ENCODE results near the gene TMEM14A. TPM values are rescaled to one million over a fixed set of nuclear protein-coding genes. Genes with fewer than 3 reads are reported as not detected.
"Not testable (repeated sequence)": the region's sequence is repeated elsewhere in the genome, so short reads cannot be mapped to it uniquely, and the experiment has no call there.

Gene TMEM14A
- total and polyA plus RNA-seq, 3 donors from 2014 or later = 23.7 to 33.4 (median 27.4) TPM

DNA sequence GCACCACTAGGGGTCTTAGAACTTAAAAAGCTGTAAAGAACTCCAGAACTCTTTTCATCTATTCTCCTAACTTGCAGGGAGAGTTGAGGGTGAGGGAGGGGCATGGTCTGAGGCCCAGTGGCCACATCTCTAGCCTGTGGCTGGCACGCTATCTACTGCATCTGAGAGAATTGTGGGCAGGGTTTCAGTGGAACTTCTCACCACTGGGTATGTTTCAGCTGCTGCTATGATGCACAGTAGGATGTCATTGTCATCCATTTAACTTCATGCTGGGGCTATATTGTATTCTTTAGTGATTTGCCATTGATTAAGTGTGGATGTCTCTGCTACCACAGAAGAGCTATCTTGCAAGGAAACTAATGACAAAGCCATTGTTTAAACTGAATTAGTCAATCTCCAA, 4.5 kb downstream of the TMEM14A start:
- Histone ChIP-seq H3K4me1 (peaks cover 8% of the 10 kb centered on the region), H3K9me3 (no peaks in the 10 kb centered on the region), H3K27ac (no peak overlapping the region), H3K4me3 (no peak overlapping the region), H3K36me3 (ENCODE audit: low read depth, missing control alignments) (no peaks in the 10 kb centered on the region), H3K27me3 (no peaks in the 10 kb centered on the region)
- no peak for DNase-seq
- no peak for TF ChIP-seq POLR2A (IDR thresholded peaks at IDR 0.05)
- TF ChIP-seq, protein P1, sequence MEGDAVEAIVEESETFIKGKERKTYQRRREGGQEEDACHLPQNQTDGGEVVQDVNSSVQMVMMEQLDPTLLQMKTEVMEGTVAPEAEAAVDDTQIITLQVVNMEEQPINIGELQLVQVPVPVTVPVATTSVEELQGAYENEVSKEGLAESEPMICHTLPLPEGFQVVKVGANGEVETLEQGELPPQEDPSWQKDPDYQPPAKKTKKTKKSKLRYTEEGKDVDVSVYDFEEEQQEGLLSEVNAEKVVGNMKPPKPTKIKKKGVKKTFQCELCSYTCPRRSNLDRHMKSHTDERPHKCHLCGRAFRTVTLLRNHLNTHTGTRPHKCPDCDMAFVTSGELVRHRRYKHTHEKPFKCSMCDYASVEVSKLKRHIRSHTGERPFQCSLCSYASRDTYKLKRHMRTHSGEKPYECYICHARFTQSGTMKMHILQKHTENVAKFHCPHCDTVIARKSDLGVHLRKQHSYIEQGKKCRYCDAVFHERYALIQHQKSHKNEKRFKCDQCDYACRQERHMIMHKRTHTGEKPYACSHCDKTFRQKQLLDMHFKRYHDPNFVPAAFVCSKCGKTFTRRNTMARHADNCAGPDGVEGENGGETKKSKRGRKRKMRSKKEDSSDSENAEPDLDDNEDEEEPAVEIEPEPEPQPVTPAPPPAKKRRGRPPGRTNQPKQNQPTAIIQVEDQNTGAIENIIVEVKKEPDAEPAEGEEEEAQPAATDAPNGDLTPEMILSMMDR (IDR thresholded peaks at IDR 0.05) = no peak
- intact Hi-C loops (cut with DNase I; ENCODE audit: low total_unique reads) = no loop called here
- 70 to 90% methylated on average over 1 of the region's 1 CpG for WGBS, 2 donors

DNA sequence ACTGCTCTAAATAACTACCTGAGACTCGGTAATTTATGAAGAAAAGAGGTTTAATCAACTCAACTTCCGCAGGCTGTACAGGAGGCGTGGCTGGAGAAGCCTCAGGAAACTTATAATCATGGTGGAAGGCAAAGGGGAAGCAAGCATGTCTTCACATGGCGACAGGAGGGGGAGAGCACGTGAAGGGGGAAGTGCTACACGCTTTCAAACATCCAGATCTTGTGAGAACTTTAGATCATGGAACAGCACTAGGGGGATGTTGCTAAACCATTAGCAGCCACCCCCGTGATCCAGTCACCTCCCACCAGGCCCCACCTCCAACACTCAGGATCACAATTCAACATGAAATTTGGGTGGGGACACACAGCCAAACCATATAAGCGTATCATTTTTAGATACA, 5.7 kb downstream of the TMEM14A start:
- H3K36me3 ChIP-seq (ENCODE audit: low read depth, missing control alignments); H3K27me3 ChIP-seq; DNase-seq; H3K9me3 ChIP-seq; H3K4me1 ChIP-seq; intact Hi-C loops (cut with DNase I; ENCODE audit: low total_unique reads); H3K27ac ChIP-seq; H3K4me3 ChIP-seq: not testable (repeated sequence)
- 78 to 89% methylated on average over 8 of the region's 8 CpGs for WGBS, 2 donors

DNA sequence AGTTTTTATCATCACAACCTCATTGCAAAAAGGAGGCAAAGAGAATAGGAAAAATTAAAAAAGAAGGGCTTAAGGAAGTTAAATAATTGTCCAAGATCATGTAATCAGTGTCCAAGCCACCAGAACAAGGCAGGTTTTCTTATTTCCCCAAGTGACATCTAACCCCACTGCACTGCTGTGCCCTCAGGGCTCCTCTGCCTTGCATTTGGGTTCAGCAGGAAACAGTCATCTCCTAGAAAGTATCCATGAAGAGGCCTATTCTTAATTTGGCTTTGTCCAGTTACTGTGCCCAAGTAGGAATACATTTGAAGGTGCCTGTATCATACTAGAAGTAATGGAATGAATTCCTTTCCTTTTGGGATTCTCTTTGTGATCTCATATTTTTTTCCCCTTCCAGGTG, 10.5 kb downstream of the TMEM14A start:
- Histone ChIP-seq H3K27me3 (no peaks in the 10 kb centered on the region), H3K4me3 (no peak overlapping the region), H3K36me3 (ENCODE audit: low read depth, missing control alignments) (no peaks in the 10 kb centered on the region), H3K9me3 (no peaks in the 10 kb centered on the region), H3K27ac (no peak overlapping the region), H3K4me1 (no peaks in the 10 kb centered on the region)
- no peak for DNase-seq
- intact Hi-C loops (cut with DNase I; ENCODE audit: low total_unique reads) = loop anchor here (10.0 kb wide), 1 partner anchor 413 kb away; no protein-coding TSS in a partner anchor
- TF ChIP-seq, protein P1 (IDR thresholded peaks at IDR 0.05) = no peak

DNA sequence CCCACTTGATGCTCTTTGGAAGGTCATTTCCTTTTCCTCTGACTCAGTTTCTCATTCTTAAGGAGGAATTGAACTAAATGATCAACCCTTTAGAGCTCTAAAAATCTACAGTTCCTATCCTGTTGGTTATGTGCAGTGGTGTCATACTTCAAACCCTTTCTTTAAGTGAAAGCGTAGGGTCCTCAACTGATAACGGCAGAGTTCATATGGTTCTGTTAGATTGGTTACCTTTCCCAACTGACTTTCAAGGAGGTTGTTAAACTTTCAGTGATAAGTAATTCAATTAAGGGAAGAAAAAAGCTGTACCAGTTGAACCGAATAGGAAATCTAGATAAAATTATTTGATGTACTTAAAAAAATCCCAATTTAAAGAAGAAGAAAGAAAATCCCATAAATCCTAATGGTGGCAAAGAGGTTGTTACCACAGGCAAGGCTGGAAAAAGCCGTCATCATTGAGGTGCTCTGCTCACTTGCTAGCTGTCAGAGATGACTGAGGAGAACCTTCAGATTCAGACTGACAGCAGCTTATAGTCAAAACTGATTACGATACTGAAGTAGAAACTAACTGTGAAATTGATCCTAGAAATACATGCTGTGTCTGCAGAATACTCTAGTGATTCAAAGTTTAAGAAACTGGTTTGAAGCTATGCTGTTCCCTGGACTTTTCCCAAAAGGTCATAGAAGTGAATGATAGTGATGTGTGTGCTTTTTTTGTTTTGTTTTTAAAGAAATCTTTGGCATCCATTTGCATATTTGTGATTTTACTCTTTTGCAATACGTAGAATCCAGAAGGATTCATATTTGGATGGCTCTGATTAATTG, 16.2 kb downstream of the TMEM14A start:
- Histone ChIP-seq H3K27ac (no peak overlapping the region), H3K4me1 (no peaks in the 10 kb centered on the region), H3K9me3 (no peaks in the 10 kb centered on the region), H3K4me3 (no peak overlapping the region), H3K36me3 (ENCODE audit: low read depth, missing control alignments) (no peaks in the 10 kb centered on the region), H3K27me3 (no peaks in the 10 kb centered on the region)
- intact Hi-C loops (cut with DNase I; ENCODE audit: low total_unique reads) = loop anchor here (10.0 kb wide), 1 partner anchor 408 kb away; no protein-coding TSS in a partner anchor
- DNase-seq = no peak
- TF ChIP-seq POLR2A (IDR thresholded peaks at IDR 0.05) = no peak
- TF ChIP-seq, protein P1 (IDR thresholded peaks at IDR 0.05) = no peak
- WGBS, 2 donors = 89 to 95% methylated on average over 6 of the region's 6 CpGs

DNA sequence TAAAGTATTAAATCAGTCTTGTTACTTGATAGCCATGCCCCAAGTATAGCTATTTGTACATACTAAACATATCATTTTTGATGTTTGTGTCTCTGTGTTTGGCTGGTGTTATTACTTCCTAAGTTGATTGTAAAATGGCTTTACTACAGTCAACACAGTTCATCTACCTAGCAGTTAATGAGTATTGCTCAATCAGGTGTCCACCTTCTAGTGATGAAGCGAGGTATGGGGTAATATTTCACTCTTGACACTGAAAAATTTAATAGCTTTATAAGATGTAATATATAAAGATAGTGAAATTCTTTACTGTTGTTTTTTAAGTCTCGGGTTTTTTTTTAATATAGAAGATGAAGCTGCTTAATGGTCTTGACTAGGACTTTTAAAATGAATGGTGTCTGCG, 18.9 kb downstream of the TMEM14A start:
- Histone ChIP-seq H3K9me3 (no peaks in the 10 kb centered on the region), H3K4me3 (no peak overlapping the region), H3K4me1 (no peaks in the 10 kb centered on the region), H3K36me3 (ENCODE audit: low read depth, missing control alignments) (no peaks in the 10 kb centered on the region), H3K27me3 (no peaks in the 10 kb centered on the region), H3K27ac (no peak overlapping the region)
- WGBS, 2 donors = 81 to 87% methylated on average over 3 of the region's 3 CpGs
- DNase-seq = no peak
- no peak for TF ChIP-seq POLR2A (IDR thresholded peaks at IDR 0.05)
- TF ChIP-seq, protein P1 (IDR thresholded peaks at IDR 0.05) = no peak
- intact Hi-C loops (cut with DNase I; ENCODE audit: low total_unique reads) = loop anchor here (10.0 kb wide), 1 partner anchor 405 kb away; no protein-coding TSS in a partner anchor

All from testis (tissue), 3 donors.